Nephron (organoid): Measurements from ENCODE around the gene SHANK1.
A peak's percentile ranks its signal among the peaks of the same experiment; 100 is the strongest.

Experiments used
- H3K27ac Mint-ChIP-seq, 3 experiments: 2 replicates each; pipeline ENCODE4 v1.8.0; 2020; ENCODE audit warnings: mixed read lengths in 3 of 3, mild to moderate bottlenecking in 2 of 3, moderate library complexity in 1 of 3
- H3K27me3 Mint-ChIP-seq: 2 replicates; pipeline ENCODE4 v1.8.0; 2021; ENCODE audit warnings: low read depth, mild to moderate bottlenecking, moderate library complexity, mixed read lengths
- H3K36me3 Mint-ChIP-seq: 2 replicates; pipeline ENCODE4 v1.8.0; 2020; ENCODE audit warnings: low read depth, mixed read lengths
- H3K4me1 Mint-ChIP-seq: 2 replicates; pipeline ENCODE4 v1.8.0; 2020; ENCODE audit warnings: mixed read lengths
- H3K4me3 Mint-ChIP-seq, 3 experiments: 2 replicates each; pipeline ENCODE4 v1.8.0; 2020; ENCODE audit warnings: mild to moderate bottlenecking in 3 of 3, mixed read lengths in 3 of 3, moderate library complexity in 2 of 3
- H3K9me3 Mint-ChIP-seq: 2 replicates; pipeline ENCODE4 v1.8.0; 2020; ENCODE audit warnings: mixed read lengths
- TF ChIP-seq, protein P1 (sequence below), 3 experiments: fragments of 200-600 bp; sonication (generic); IDR thresholded peaks; one replicate each; pipeline ENCODE4 v1.5.0; 2021; ENCODE audit warnings: antibody characterized with exemption in 3 of 3; ENCODE audit not compliant: unreplicated experiment in 3 of 3

Gene SHANK1

GRCh38 chr19:50720181-50720920 lies 749 bp upstream of the SHANK1 start:
- peaks cover 31% of the 10 kb centered on the region for H3K4me1 Mint-ChIP-seq
- peaks cover 6% of the 10 kb centered on the region for H3K36me3 Mint-ChIP-seq
- peak overlapping the region; percentile 75 to 78 (median 77) for H3K4me3 Mint-ChIP-seq
- peaks cover 9% of the 10 kb centered on the region for H3K27me3 Mint-ChIP-seq
- no peaks in the 10 kb centered on the region for H3K9me3 Mint-ChIP-seq
- peak overlapping the region; percentile 0 to 69 (median 32) for H3K27ac Mint-ChIP-seq
- TF ChIP-seq, protein P1, sequence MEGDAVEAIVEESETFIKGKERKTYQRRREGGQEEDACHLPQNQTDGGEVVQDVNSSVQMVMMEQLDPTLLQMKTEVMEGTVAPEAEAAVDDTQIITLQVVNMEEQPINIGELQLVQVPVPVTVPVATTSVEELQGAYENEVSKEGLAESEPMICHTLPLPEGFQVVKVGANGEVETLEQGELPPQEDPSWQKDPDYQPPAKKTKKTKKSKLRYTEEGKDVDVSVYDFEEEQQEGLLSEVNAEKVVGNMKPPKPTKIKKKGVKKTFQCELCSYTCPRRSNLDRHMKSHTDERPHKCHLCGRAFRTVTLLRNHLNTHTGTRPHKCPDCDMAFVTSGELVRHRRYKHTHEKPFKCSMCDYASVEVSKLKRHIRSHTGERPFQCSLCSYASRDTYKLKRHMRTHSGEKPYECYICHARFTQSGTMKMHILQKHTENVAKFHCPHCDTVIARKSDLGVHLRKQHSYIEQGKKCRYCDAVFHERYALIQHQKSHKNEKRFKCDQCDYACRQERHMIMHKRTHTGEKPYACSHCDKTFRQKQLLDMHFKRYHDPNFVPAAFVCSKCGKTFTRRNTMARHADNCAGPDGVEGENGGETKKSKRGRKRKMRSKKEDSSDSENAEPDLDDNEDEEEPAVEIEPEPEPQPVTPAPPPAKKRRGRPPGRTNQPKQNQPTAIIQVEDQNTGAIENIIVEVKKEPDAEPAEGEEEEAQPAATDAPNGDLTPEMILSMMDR (IDR thresholded peaks at IDR 0.05; ENCODE audit: unreplicated experiment in 3 of 3): no peak

- Mint-ChIP-seq H3K9me3 (no peaks in the 10 kb centered on the region), H3K4me1 (peaks cover 31% of the 10 kb centered on the region), H3K27ac (no peak overlapping the region), H3K4me3 (no peak overlapping the region), H3K27me3 (peaks cover 9% of the 10 kb centered on the region), H3K36me3 (peaks cover 8% of the 10 kb centered on the region)
- TF ChIP-seq, protein P1 (IDR thresholded peaks at IDR 0.05; ENCODE audit: unreplicated experiment in 3 of 3): no peak
These were observed 525 bp downstream of the SHANK1 start for GRCh38 chr19:50719119-50719435.

- TF ChIP-seq, protein P1 (IDR thresholded peaks at IDR 0.05; ENCODE audit: unreplicated experiment in 3 of 3): no peak
- Mint-ChIP-seq H3K27me3 (peaks cover 9% of the 10 kb centered on the region), H3K36me3 (peaks cover 11% of the 10 kb centered on the region), H3K4me1 (peaks cover 32% of the 10 kb centered on the region), H3K9me3 (no peaks in the 10 kb centered on the region), H3K4me3 (peak overlapping the region; percentile 67 to 82 (median 76)), H3K27ac (no peak overlapping the region)
These were observed 1.1 kb downstream of the SHANK1 start for GRCh38 chr19:50718255-50719118.

DNA sequence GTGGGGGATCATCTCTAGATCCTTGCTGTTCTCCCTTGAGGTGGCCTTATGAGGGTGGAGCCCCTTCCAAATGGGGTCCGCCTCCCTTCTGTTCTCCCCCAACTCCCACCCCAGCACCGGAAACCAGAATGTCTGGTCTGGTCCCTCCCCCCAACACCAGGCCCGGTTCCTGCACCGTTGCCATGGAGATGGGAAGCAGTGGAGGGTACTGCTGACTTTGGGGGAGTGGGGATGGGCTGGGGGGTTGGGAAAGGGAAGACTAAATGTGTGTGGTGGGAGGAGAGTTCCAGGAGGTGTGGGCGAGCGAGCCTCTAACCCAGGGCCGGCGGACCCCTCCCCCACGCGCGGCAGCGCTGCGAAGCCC lies 1.7 kb downstream of the SHANK1 start:
- peaks cover 17% of the 10 kb centered on the region for H3K36me3 Mint-ChIP-seq
- H3K27ac Mint-ChIP-seq: no peak overlapping the region
- peaks cover 34% of the 10 kb centered on the region for H3K4me1 Mint-ChIP-seq
- peak overlapping the region; percentile 82 to 86 (median 83) for H3K4me3 Mint-ChIP-seq
- TF ChIP-seq, protein P1 (IDR thresholded peaks at IDR 0.05; ENCODE audit: unreplicated experiment in 3 of 3): no peak
- no peaks in the 10 kb centered on the region for H3K9me3 Mint-ChIP-seq
- H3K27me3 Mint-ChIP-seq: peaks cover 11% of the 10 kb centered on the region

- peaks cover 33% of the 10 kb centered on the region for H3K4me1 Mint-ChIP-seq
- H3K9me3 Mint-ChIP-seq: no peaks in the 10 kb centered on the region
- peak overlapping the region; percentile 82 to 86 (median 83) for H3K4me3 Mint-ChIP-seq
- TF ChIP-seq, protein P1 (IDR thresholded peaks at IDR 0.05; ENCODE audit: unreplicated experiment in 3 of 3): no peak
- peaks cover 14% of the 10 kb centered on the region for H3K27me3 Mint-ChIP-seq
- H3K36me3 Mint-ChIP-seq: peaks cover 20% of the 10 kb centered on the region
- no peak overlapping the region for H3K27ac Mint-ChIP-seq
These were observed 2.4 kb downstream of the SHANK1 start for GRCh38 chr19:50717026-50717723.
